Limb (tissue), 2 donors: ENCODE data around the gene RNF213.

Experiments used
- DNase-seq, 2 donors: peaks; one replicate each; pipeline ENCODE4 v3.0.0-alpha.2; 2016; ENCODE audit errors: extremely low spot score in 2 of 2

Gene RNF213

DNA sequence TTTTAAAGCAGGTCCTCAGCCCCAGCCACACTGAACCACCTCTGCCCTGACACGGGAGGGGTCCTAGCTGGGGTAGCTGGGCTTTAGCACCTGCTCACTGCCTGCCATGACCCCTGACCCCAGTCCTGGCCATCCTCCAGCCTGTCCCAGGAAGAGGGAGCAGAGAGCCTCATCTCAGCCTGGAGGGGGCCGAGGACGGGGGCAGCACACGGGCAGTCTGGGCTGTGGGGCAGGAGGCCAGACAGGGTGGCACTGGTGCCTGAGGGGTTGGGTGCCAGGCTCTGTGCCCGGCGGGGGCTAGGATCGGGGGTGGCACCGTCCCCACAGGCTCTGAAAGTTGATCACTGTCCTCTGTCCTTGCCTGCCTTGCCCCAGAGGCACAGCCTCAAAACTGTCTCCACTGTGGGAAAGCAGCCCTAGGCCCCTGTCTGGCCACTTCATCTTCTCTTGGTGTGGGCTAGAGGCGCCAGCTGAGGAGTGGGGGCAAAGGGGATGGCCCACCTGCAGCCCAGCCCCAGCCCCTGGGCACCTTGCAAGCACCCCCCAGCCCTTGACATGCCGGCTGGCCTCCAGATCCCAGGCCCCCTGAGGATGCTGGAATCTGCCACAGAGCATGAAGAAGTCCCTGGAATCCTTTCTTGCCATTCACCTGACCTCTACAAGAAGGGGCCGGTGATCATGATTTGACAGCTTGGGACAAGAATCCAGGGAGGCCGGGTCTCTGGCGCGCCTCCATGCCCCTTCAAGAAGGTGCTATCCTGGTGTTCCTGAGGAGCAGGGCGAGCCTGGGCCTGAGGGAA lies 170.0 kb downstream of the RNF213 start:
- DNase-seq, result no peak

DNA sequence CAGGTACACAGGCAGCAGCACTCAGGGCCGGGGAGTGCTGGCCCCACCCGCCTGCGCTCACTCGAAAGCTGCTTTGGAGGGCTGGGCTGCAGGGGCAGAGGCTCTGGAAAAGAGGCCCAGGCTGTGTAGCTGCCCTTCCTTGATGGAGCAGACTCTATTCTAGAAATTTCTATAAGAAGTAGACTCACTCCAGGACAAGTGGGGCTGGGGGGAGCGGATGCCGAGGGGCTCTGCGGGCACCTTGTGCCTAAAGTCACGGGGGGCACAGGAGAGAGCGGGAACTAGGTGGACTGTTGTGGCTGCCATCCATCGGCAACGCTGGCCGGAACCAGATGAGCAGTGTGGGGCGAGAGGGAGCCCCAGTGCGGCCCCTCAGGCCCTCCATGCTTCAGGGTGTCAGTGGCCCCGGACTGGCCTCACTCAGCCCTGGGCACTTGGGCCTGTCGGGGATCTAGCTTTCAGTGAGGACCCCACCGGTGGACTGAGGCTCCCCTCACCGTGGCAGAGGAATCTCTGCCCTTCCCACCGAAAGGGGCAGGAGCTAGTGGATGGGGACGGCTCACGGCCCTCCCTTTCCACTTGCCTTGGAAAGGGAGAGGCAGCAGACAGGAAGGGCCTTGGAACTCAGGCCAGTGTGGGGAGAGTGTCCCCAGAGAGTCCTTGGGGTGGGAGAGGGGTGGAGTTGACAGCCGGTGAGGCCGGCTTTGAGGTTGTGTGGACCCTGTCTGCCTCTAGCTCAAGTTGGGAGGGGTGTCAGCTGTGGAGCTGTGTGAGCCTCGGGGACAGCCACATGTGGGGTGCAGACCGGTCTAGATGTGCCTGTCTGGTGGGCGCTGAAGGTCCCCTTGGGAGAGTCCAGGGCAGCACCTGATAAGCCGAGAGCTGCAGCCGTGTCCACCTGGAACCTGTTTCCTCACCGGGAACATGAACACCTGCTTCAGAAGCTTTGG lies 170.9 kb downstream of the RNF213 start:
- DNase-seq, result no peak

DNA sequence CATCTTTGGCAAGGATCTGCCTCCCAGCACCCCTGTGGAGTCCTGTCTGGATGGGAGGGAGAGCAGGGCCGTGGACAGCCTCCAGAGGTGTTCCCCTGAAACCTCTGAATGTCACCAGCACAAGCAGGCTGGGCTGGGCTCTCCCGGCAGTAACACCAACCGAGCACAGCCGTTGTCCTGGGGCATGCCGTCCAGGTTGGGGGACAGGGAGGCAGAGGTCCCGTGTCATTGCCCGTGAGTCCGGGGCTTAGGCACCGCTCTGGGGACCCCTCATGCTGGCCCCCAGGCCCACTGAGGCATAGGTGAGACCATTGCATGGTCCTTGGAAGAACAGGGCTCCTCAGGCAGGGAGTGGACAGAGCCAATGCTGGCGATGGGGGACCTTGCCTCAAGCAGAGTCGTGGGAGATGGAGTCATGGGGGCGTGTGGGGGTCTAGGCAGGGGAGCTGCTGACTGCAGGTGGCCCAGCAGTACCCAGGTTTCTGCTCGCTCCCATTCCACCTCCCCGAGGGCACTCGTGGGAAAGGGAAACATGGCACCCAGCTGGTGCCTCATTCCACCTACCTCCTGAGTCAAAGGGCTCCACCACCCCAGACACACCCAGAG lies 171.8 kb downstream of the RNF213 start:
- no peak for DNase-seq

DNA sequence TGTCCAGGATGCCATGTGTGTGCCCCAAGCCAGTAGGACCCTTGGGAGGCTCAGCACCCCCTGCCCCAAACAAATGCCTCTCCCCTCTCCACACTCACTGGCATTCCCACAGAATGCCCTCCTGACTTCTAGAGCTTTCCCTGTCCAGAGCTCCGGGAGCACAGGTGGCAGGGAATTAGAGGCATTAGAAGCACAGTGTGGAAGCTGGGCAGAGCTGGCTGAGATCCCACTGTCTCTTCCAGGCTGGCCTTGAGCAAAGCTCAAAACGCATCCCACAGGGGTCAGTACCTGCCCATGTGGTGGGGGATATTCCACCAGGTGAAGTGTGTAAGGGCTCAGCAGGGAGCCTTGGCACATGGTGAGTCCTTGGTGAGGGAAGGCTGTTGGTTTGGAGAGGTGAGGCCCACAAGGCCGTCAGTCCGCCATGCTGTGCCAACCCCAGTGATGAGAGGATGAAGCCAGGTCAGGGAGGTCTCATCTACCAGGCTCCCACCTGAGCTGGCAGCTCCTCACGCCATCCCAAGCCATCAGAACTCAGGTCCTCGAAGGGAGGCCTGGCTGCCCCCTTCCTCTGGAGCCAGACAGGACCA lies 172.4 kb downstream of the RNF213 start:
- no peak for DNase-seq

DNA sequence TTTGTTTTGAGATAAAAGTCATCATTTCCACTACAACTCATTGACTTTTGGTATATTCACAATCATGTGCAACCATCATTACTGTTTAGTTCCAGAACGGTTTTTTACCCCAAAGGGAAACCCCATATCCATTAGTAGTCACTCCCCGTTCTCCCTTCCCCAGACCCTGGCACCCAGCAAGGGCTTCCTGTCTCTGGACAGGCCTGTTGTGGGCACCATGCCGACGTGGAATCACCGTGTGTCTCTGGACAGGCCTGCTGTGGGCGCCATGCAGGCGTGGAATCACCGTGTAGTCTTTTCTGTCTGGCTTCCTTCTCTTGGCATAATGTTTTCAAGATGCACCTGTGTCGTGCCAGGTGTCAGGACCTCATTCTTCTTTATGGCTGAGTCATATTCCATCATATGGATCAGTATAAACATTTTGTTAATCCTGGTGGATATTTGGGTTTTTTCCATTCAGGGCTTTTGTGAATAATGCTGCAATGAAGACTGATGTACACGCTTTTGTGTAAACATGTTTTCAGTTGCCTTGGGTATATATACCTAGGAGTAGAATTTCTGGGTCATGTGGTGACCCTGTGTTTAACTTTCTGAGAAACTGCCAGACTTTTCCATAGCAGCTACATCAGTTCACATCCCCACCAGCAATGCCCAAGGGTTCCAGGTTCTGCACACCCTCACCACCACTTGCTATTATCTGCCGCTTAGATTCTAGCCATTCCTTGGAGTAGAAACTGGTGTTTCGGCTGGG lies 173.4 kb downstream of the RNF213 start:
- no peak for DNase-seq

DNA sequence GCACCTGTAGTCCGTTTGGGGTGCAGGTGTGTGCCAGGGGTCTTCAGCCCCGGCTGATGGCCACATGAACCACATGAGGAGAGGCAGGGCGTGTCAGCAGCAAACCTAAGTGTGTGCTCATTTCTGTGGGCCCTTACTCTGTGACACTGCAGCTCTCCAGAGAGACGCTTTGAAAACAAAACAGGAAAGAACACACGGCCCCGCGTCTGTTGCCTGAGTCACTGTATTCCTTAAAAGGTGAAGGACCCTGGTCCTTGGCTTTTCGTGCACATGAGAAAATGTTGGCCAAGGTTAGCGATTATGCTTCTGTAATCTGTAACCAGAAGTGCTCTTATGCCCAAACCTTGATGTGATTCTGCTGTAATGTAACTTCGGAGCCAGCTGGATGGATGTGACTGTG lies 176.9 kb downstream of the RNF213 start:
- DNase-seq, result no peak

DNA sequence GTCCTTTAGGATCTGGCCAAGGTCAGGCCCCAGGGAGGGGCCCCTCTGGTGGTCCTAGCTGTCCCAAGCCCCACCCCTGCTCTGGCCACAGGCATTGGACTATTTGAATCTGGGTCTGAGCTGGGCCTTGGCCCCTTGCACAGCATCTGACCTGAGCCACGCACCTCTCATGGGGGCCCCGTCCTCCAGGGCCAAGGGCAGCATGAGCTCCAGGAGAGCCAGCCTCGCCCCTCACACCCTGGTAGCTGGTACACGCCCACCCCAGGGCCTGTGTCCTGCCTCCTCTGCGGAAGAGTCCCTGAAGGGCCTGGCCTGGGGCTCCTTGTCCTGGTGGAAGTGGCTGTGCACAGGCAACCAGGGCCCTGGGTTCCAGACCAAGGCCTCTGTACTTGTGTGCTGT lies 178.2 kb downstream of the RNF213 start:
- no peak for DNase-seq

DNA sequence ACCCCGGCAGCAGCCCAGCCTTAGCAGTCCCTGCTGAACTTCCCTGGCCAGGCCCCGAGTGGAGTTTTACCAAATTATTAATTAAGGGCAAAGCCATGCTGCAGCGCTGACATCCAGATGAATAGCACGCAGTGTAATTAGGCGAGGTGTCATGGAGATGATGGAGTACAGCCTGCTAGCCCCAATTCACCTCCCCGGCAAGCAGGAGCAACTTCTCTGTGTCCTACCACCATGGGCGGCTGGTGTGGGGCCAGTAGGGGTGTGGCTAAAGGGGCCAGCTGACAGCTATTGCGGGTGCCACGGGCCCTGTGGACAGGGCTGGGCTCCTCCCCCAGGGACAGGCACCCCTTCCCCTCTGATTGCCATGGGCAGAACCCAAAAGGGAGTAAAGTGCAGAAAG lies 178.8 kb downstream of the RNF213 start:
- no peak for DNase-seq

DNA sequence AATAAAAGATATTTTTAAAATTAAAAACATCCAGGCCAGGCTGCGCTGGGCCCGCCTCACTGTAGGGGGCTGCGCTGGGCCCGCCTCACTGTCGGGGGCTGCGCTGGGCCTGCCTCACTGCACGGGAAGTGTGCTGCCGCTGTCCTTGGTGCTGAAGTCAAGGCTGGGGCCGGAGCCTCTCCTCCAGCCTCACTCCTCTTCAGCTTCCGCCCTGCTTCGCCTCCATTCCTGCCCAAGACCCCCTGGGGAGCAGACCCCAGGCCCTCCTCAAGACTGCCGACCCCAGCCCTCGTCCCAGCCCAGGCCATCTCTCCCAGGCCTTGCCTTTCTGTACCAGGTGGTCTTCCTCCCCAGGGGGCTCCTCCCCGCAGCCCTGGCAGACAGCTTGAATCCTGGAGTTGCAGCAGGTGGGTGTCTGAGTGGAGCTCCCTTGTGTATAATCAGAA lies 180.5 kb downstream of the RNF213 start:
- DNase-seq, result peak; percentile 57 to 86

DNA sequence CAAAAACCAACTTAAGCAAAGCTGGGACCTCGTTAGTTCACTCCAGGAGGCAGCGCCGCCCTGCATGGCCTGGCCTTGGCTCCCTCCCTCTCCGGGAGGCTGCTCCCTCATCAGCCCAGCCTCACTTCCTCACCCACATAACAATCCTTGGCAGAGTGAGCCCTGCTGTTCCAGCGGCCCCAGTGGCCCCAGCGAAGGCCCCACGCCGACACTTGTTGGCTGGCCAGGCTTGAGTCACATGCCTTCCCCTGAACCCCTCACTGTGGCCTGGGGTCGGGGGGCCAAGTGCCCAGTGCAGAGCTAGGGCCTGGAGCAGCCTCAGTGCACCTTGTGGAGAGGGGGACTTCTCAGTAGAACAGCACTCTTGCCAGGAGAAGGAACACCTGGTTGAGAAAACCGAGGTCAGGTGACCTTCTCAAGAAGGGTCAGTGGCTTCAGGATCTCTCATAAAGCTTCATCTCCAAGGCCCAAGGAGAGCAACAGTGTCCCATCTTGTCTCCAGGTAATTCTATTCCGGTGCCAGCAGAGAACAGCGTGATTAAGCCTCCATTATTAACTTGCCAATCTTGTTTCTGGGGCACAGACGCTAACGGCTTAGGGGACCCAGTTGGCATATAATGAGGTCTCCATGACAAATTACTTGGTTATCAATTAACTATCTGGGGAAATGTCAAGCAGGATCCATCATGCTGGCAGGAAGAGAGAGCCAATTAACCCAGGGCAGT lies 181.1 kb downstream of the RNF213 start:
- no peak for DNase-seq

DNA sequence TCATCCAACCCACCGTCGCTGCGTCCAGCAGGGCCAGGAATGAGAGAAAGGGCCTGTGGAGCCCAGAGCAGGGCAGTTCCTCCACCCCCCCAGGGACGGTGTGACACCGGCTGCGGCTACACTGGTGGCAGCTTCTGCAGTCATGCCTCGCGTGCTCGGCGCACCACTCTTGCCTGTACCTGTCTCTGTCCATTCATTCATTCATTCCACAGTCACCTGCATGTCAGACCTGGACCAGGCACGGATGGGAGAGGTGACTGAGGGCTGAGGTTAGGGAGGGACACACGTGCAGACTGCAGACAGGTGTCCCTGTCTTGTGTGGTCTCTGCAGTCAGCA lies 181.6 kb downstream of the RNF213 start:
- no peak for DNase-seq

DNA sequence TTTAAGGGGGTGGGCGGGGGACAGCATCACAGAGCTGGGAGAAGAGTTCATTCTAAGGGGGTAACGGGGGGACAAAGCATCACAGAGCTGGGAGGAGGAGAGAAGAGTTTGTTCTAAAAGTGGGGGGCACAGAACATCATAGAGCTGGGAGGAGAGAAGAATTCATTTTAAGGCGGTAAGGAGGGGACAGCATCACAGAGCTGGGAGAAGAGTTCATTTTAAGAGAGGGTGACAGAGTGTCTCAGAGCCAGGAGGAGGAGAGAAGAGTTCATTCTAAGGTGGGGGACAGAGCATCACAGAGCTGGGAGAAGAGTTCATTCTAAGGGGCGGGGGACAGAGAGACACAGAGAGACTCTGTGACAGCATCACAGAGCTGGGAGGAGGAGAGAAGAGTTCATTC lies 182.1 kb downstream of the RNF213 start:
- no peak for DNase-seq

DNA sequence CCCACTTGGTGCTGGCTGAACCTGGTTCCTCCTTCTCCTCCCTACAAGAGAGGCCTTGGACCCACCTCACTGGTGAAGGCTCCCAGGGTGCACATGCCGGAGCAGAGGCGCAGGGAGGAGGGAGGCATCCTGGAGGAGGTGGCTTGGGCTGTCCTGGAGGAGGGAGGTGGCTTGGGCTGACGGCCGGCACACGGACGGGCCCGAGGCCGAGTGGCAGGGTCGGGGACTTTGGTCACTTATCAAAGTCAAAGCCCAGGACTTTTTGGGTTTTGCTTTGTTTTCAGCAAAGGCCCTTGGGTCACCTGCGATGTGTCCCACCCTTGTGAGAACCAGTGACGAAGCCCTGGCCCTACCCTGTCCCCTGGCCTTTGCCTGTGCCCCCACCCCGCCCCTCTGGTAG lies 182.8 kb downstream of the RNF213 start:
- no peak for DNase-seq

DNA sequence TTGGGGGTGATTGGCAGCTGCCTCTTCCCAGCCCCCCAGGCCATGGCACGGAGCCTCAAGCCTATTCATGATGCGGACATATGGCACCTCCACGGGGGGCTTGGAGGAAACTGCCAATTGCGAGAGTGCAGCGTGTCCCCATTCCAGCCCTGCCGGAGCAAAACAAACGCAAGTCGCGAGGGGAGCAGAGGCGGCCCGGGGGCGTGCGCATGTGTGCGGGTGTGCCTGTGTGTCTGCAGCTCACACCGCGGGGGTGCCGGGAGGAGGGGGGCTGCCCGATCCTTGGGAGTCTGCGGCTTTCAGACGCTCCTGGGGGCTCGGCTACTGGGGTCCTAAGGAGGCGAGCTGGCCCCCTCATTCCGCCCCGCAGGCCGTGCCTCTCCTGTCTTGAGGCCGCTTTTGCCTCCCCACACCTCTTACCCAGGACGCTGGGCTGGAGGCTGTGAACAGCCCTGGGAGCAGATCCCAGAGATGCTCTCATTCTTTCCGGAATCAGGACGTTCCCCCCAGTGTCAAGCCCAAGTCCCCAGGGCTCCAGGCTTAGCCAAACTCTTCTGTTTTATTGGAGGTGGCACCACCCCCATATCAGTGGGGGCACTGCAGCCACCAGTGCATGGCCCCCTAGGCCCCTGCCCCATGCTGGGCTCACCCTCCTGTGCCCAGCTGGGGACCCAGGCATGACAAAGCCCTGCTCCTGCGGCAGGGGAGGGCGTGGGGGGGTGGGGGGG lies 183.4 kb downstream of the RNF213 start:
- peak in 1 of 2 donors; percentile 58 for DNase-seq

DNA sequence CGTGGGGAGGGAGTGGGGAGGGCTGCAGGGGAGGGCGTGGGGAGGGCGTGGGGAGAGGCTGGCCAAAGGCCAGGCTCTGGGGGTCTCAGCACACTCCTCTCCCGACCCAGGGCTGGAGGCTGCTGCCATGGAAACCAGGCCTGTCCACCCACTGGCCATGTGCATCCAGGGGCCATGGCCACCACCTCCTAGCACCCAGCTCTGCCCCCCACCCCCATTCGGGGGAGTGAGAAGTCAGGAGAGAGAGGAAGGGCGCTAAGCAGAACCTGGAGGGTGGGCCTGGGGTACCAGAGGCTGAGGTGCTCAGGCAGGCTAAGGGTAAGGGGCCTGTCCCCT lies 184.0 kb downstream of the RNF213 start:
- DNase-seq, result no peak

DNA sequence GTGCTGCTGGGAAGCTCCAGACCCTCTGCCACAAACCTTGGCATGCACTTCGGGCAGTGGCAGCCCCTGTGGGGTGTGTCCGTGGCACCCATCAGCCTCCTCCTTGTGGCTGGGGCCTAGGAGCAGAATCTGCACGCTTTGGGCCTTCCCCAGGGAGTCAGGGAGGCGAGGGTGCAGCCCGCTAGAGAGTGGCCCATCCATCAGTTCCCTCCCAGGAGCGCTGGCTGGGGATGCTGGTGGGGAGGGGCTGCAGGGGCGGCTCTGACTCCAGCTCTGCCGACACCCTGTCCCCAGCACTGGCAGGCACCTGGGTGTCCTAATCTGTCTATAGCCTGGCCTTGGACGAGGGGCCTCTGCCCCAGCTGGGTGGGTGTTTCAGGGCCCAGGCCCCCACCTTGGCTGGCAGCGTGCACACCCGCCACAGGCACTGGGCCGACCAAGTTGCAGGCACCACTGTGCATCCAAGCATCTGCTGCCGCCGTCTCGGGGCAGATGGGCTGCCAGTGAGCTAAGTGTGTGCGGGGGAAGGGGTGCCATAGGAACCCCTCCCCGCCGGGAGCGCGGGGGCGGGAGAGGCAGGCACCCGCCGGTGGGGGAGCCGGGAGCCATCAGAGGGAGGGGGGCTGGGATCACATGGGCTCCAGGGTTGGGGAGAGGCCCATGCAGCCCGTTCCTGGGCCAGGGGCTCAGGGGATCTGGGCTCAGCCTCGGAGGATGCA lies 184.5 kb downstream of the RNF213 start:
- DNase-seq, result no peak

DNA sequence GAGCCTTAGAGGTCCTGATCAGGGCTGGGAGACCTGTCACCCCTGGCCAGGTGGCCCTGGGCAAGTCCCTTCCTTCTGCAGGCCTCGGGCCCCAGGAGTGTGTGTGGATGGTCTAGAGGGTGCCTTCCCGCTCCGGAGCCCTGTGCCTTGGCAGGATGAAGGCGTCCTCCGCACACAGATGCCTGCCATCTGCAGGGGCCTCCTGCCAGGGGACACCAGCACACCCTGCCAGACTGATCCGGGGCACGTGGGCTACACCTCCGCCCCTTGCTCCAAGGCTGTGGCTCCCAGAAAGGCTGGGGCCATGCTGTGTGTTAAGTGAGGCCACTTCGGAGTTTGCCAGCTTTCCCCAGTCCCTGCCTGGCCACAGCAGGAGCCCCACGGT lies 185.1 kb downstream of the RNF213 start:
- no peak for DNase-seq

DNA sequence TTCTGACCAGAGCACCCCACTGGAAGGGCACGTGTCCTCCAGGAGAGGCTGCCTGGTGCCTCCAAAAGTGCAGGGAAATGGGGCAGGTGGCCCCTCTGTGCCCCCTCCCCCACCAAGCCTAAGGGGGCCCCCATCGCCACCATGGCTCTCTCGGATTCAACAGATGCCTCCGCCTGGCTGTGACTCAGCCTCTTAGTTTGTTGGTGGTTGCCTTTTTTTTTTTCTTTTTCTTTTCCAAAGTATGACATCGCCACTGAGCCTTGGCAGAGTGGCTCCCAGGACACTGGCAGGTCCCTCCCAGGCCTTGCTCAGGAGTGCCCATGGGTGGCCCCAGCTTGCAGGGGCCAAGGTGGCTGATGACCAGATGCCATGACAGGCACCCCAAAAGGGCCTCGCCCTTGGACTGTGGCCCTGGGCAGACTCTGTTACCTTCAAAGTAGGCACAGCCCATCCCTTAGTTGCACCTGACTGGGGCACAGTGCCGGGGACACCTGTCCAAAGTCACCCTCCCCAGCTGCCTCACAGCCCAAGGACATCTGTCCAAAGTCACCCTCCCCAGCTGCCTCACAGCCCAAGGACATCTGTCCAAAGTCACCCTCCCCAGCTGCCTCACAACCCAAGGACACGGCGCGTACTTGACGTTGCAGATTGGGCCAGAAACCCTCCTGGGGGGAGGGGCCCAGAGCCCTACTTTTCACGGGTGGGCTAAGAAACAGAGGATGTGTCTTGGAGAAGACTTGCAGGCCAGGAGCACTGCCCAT lies 186.2 kb downstream of the RNF213 start:
- no peak for DNase-seq

DNA sequence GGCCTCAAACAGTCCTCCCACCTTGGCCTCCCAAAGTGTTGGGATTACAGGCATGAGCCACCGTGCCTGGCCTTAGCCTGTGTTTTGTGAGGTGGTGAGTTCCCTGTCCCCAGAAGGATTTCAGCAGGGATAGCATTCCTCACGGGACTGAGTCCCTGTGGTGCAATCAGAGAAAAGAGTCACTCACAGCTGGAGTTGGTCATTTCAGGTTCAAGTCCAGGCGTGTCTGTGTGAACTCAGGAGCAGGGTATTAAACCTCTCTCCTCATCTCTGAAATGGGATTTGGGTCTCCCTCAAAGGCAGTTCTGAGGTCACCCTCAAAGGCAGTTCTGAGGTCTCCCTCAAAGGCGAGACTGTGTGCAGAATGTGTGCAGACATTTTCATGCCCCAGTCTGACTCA lies 187.1 kb downstream of the RNF213 start:
- no peak for DNase-seq
